GM18909 (cell line): ENCODE results near the gene NCOA3.
"Not testable (repeated sequence)": the region's sequence is repeated elsewhere in the genome, so short reads cannot be mapped to it uniquely, and the experiment has no call there.

ENCODE experiments used
- ATAC-seq: cut with Tn5 transposase; IDR thresholded peaks from one replicate; pipeline ENCODE4 v1.9.1; 2021; ENCODE audit warnings: mild to moderate bottlenecking; ENCODE audit not compliant: unreplicated experiment, poor library complexity

The NCOA3 gene

GRCh38 chr20:47466704-47467459 is 34.8 kb upstream of the NCOA3 start:
- ATAC-seq = no peak

GRCh38 chr20:47468290-47469050 is 33.2 kb upstream of the NCOA3 start:
- ATAC-seq = peak; percentile 70

- no peak for ATAC-seq
Observed at GRCh38 chr20:47475419-47476044, 26.2 kb upstream of the NCOA3 start.

- ATAC-seq = no peak
Observed at GRCh38 chr20:47476452-47476851, 25.2 kb upstream of the NCOA3 start.

- no peak for ATAC-seq
Observed at GRCh38 chr20:47479093-47479492, 22.6 kb upstream of the NCOA3 start.

- ATAC-seq = no peak
Observed at GRCh38 chr20:47479506-47479905, 22.2 kb upstream of the NCOA3 start.

GRCh38 chr20:47480239-47480638 is 21.4 kb upstream of the NCOA3 start:
- no peak for ATAC-seq

- no peak for ATAC-seq
Observed at GRCh38 chr20:47480705-47481104, 21.0 kb upstream of the NCOA3 start.

- ATAC-seq = no peak
Observed at GRCh38 chr20:47481330-47482216, 20.1 kb upstream of the NCOA3 start.

GRCh38 chr20:47482705-47483104 is 19.0 kb upstream of the NCOA3 start:
- no peak for ATAC-seq

- ATAC-seq = no peak
Observed at GRCh38 chr20:47484303-47484702, 17.4 kb upstream of the NCOA3 start.

GRCh38 chr20:47487175-47487917 is 14.3 kb upstream of the NCOA3 start:
- peak; percentile 72 for ATAC-seq

- no peak for ATAC-seq
Observed at GRCh38 chr20:47489448-47489872, 12.2 kb upstream of the NCOA3 start.

GRCh38 chr20:47490795-47491194 is 10.9 kb upstream of the NCOA3 start:
- ATAC-seq = no peak

GRCh38 chr20:47492284-47492683 is 9.4 kb upstream of the NCOA3 start:
- ATAC-seq = no peak

- no peak for ATAC-seq
Observed at GRCh38 chr20:47493175-47493962, 8.3 kb upstream of the NCOA3 start.

- ATAC-seq = no peak
Observed at GRCh38 chr20:47493963-47494293, 7.8 kb upstream of the NCOA3 start.

- not testable (repeated sequence) for ATAC-seq
Observed at GRCh38 chr20:47494606-47495005, 7.1 kb upstream of the NCOA3 start.

GRCh38 chr20:47496118-47496517 is 5.6 kb upstream of the NCOA3 start:
- no peak for ATAC-seq
